Mucosa of stomach (tissue), 1 donor: ENCODE data around the gene TSPAN17.
"Not testable (repeated sequence)": the region's sequence is repeated elsewhere in the genome, so short reads cannot be mapped to it uniquely, and the experiment has no call there.

Experiments used
- H3K27me3 ChIP-seq: one replicate; pipeline ENCODE4 v1.7.0; 2013; ENCODE audit warnings: mild to moderate bottlenecking, low read length; ENCODE audit not compliant: control insufficient read depth, insufficient read depth
- H3K36me3 ChIP-seq: one replicate; pipeline ENCODE4 v1.7.0; 2013; ENCODE audit warnings: low read length; ENCODE audit not compliant: control insufficient read depth, insufficient read depth
- H3K4me1 ChIP-seq: one replicate; pipeline ENCODE4 v1.7.0; 2013; ENCODE audit warnings: mild to moderate bottlenecking, low read length; ENCODE audit not compliant: control insufficient read depth, insufficient read depth
- H3K4me3 ChIP-seq: one replicate; pipeline ENCODE4 v1.7.0; 2013; ENCODE audit warnings: low read length
- H3K9ac ChIP-seq: one replicate; pipeline ENCODE4 v1.7.0; 2013; ENCODE audit warnings: mild to moderate bottlenecking, low read length, moderate library complexity
- H3K9me3 ChIP-seq: one replicate; pipeline ENCODE4 v1.7.0; 2013; ENCODE audit warnings: mild to moderate bottlenecking, low read length, moderate library complexity; ENCODE audit not compliant: control insufficient read depth
- donor health status: Pancreatic carcinoma.

Gene TSPAN17

DNA sequence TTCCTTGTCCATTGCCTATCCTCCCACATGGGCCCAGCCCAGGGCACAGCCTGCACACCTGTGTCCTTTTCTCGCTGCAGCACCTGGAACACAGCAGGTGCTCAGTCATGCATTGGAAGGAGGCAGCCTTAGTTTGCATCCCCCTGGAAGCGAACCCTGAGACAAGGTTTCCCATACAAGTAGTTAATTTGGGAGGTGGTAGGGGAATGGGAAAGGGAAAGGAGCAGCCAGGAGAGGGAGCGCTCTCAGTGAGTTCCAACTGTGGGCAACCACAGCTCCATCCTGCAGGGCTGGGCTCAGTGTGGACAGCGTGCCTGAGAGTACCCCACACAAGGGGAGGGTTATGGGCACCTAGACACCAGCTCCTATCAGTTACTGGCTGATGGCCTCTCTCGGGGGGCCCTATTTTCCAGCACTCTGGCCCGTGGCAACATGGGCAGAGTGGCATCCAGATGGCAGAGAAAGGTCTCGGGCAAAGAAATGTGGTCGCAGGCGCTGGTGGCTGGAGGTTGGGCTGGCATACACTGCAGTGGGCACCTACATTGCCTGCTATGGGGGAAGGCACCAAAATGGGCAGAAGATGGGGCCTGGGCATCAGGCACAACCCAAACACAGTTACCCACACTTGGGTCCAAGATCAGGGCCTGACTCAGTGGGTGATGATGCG is 50.1 kb downstream of the TSPAN17 start:
- no peaks in the 10 kb centered on the region for H3K36me3 ChIP-seq
- peaks cover 13% of the 10 kb centered on the region for H3K4me1 ChIP-seq
- H3K9me3 ChIP-seq, result no peaks in the 10 kb centered on the region
- no peak overlapping the region for H3K4me3 ChIP-seq
- no peak overlapping the region for H3K9ac ChIP-seq
- H3K27me3 ChIP-seq, result peaks cover 38% of the 10 kb centered on the region

DNA sequence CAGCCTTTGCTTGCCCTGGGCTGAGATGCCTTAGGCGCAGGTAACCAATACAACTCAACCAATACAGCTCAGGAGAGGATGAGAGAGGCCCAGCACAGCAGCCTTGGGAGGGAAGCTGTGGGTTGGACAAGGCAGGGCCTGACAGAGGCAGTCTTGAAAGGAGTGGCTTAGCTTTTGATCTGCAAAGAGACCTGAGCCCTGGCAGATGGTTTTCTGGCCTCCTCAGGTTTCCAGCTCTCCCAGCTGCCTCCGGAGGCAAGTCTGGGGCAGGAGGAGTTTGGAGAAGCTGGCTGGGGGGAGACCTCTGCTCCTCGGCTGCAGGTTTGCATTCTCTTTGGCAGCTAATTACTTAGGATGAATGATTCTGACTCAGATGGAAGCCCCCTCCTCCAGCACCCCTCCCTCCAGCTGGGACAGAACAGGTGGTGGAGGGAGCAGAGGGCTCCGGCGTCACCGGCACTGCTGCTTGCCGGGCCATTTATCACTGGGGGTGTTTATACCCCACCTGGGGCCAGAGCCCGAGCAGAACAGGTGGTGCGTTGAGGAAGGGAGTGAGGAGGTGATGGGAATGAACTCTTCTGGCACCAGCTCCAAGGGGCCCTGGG is 50.8 kb downstream of the TSPAN17 start:
- Histone ChIP-seq H3K36me3 (no peaks in the 10 kb centered on the region), H3K4me3 (no peak overlapping the region), H3K9ac (no peak overlapping the region), H3K27me3 (peaks cover 35% of the 10 kb centered on the region), H3K9me3 (no peaks in the 10 kb centered on the region), H3K4me1 (peaks cover 7% of the 10 kb centered on the region)

DNA sequence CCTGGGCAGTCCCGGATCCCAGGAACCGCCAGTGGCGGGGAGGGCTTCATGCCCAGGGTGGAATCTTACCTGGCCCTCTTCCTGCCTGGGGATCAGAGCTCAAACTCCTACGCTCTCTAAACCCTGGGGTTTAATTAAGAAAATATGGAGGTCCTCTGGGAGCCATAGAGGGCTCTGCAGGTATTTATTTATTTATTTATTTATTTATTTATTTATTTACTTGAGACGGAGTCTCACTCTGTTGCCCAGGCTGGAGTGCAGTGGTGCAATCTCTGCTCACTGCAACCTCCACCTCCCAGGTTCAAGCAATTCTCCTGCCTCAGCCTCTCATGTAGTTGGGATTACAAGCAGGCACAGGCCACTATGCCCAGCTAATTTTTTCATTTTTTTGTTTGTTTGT is 52.2 kb downstream of the TSPAN17 start:
- peaks cover 26% of the 10 kb centered on the region for H3K27me3 ChIP-seq
- not testable (repeated sequence) for H3K36me3 ChIP-seq, H3K4me3 ChIP-seq, H3K9me3 ChIP-seq, H3K4me1 ChIP-seq, H3K9ac ChIP-seq

DNA sequence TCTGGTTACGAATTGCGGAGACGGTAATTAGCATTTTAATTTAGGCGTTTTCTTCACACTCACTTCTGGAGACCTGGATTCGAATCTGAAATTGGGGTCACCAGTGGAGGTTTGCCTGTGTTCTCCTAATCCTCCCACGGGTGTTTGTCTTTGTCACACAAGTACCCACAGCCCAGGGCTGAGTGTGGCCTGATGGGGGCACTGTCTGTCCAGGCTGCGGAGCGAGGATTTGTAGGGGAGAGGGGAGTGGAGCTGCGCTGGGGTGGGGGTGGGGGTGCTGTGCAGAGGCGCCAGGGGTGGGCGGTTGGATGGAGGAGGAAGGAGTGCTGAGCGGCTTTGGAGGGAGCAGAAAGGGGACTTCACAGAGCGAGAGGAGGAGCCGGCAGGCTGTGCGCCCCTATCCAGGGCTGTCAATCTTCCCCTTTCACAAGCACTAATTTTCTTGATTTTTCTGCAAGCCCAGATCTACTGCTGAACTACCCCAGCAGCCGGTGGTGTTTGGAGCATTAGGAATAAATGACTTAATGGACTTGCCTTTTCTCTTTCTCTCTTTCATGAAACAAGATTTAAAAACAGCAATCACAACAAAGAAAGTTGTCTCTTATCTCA is 53.1 kb downstream of the TSPAN17 start:
- Histone ChIP-seq H3K4me1 (no peaks in the 10 kb centered on the region), H3K4me3 (no peak overlapping the region), H3K9me3 (no peaks in the 10 kb centered on the region), H3K36me3 (no peaks in the 10 kb centered on the region), H3K27me3 (peaks cover 21% of the 10 kb centered on the region), H3K9ac (no peak overlapping the region)

DNA sequence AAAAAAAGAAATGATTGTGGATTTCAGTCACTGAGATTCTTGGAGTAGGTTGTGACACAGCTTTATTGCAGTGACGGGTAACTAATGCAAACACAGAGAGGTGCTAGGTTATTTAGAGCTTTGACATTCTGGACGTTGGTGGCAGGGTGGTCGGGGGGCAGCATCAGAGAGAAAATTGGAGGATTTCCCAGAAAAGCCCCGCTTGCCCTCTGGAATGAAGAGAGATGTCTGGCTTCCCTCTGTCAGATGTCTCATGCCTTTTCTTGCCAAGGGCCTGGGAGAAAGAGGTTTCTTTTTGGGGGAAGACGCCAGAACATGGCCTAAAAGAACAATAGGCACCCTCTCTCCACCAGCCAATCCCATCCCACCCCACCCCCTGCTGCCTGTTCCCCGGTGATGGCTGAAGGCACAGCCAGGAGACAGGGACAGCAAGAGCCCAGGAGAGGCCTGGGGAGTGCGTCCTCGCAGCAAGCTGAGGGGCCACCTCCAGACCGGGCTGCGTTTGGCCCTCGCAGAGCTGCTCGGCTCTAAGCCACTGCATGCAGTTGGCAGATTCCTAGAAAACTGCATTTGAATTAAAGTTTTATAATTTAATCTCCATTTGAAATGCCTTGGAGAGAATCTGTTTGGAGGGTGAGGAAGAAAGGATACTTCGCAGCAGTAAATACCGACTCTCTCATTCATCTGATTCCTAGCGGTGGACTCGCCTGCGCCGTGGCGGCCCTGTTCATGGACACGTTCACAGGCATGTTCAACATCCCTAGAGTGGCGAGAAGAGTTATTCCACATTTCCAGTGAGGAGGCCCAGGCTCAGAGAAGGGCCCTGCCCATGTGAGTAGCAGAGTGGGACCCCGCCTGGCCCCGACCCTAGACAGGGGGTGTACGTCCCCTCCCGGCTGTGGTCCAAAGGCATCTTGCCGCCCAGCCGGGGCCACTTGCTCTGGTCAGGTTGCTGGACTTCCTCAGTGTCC is 55.7 kb downstream of the TSPAN17 start:
- Histone ChIP-seq H3K36me3 (no peaks in the 10 kb centered on the region), H3K9ac (no peak overlapping the region), H3K4me1 (no peaks in the 10 kb centered on the region), H3K27me3 (peaks cover 5% of the 10 kb centered on the region), H3K9me3 (no peaks in the 10 kb centered on the region), H3K4me3 (no peak overlapping the region)

DNA sequence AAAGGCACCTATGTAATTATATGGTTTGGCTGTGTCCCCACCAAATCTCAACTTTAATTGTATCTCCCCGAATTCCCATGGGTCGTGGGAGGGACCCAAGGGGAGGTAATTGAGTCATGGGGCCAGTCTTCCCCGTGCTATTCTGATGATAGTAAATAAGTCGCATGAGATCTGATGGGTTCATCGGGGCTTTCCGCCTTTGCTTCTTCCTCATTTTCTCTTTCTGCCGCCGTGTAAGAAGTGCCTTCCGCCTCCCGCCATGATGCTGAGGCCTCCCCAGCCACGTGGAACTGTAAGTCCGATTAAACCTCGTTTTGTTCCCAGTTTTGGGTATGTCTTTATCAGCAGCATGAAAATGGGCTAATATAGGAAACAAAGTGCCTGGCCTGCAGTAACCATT is 56.6 kb downstream of the TSPAN17 start:
- Histone ChIP-seq H3K27me3 (peaks cover 2% of the 10 kb centered on the region), H3K9me3 (no peaks in the 10 kb centered on the region), H3K4me1 (no peaks in the 10 kb centered on the region)

DNA sequence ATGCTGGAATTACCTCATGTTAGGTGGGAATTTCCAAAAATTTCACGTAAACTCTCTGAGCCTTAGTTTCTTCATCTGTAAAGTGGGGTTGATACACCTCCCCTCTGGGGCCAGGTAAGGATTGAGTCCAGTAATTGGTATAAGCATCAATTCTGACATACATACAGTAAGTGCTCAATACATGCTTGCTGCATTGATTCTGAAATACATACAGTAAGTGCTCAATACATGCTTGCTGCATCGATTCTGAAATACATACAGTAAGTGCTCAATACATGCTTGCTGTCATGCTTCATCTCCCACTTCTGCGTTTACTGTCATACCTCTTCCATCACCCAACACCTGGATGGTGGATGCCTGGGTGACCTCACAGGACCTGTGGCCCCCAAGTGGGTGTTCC is 57.1 kb downstream of the TSPAN17 start:
- Histone ChIP-seq H3K36me3 (no peaks in the 10 kb centered on the region), H3K9ac (no peak overlapping the region), H3K4me3 (no peak overlapping the region), H3K4me1 (no peaks in the 10 kb centered on the region), H3K27me3 (no peaks in the 10 kb centered on the region), H3K9me3 (no peaks in the 10 kb centered on the region)

More for the DNA sequence above, 56.6 kb downstream of the TSPAN17 start:
- H3K4me3 ChIP-seq, result no peak overlapping the region
- H3K36me3 ChIP-seq, result no peaks in the 10 kb centered on the region
- no peak overlapping the region for H3K9ac ChIP-seq

DNA sequence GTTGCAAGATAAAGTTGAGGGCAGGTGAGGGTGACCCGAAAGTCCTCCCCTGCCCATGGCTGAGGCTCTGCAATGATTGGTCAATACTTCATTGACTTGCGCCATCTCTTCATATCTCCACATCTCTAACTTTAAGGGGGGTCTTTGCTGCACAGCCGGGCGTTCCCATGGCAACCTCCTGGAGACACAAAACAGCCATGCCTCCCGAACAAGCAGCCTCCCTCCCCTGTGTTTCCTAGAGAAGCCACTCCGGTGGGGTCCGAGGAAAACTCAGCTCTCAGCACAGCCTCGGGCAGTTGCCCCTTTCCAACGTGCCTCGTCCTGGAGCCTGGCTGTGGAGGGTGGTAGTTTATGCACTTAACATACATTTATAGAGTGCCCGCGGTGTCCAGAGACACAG is 57.5 kb downstream of the TSPAN17 start:
- H3K9me3 ChIP-seq, result no peaks in the 10 kb centered on the region
- no peaks in the 10 kb centered on the region for H3K36me3 ChIP-seq
- H3K27me3 ChIP-seq, result no peaks in the 10 kb centered on the region
- H3K4me3 ChIP-seq, result no peak overlapping the region
- H3K9ac ChIP-seq, result no peak overlapping the region
- H3K4me1 ChIP-seq, result no peaks in the 10 kb centered on the region
